NCI-H82 (cell line): ENCODE data around the gene TLE2.

Experiments used
- DNase-seq: peaks from one replicate; lab custom pipeline; 2025; lab: John Stamatoyannopoulos, UW

TLE2 gene

GRCh38 chr19:3029065-3029923 is at the start of gene TLE2:
TSS of gene TLE2 (minus strand) at chr19:3029280. CDS start at chr19:3028904, 376 bp downstream.
- DNase-seq = no peak

GRCh38 chr19:3075605-3076431 is 46.7 kb upstream of the TLE2 start:
- peak; percentile 68 for DNase-seq

- DNase-seq = no peak
Observed at GRCh38 chr19:3073931-3074595, 45.0 kb upstream of the TLE2 start.

GRCh38 chr19:3073159-3073563 is 44.1 kb upstream of the TLE2 start:
- DNase-seq = peak; percentile 97

DNA sequence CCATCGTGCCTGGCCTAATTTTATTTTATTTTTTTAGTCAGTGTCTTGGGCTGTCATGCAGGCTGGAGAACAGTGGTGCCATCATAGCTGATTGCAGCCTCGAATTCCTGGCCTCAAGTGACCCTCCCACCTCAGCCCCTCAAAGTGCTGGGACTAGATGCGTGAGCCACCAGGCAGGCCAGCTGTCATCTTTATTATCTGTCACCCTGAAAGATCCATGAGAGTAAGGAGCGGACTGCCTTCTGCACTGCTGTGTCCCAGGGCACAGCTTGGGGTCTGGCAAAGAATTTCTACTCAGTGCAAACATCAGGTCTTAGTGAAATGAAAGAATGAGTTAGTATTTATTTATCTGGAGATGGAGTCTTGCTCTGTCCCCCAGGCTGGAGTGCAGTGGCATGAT is 42.7 kb upstream of the TLE2 start:
- peak; percentile 90 for DNase-seq

- peak; percentile 82 for DNase-seq
Observed at GRCh38 chr19:3068071-3068470, 39.0 kb upstream of the TLE2 start.

DNA sequence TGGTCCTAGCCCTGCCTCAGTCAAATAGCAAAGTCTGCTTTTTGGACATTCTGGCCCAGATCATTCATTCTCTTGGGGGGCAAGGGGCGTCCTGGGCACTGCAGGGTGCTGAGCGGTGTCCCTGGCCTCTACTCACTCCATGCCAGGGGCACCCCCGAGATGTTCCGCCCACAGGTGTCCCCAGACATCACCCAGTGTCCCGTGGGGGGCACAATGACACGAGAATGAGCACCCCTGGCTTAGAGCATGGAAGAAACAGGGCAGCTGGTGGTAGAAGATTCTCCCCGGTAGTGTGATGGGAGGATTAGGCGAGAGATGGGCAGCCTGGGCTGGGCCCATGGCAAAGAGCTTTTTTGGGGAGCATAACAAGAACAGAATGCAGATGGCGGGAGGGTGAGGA is 38.5 kb upstream of the TLE2 start:
- DNase-seq = no peak

- DNase-seq = no peak
Observed at GRCh38 chr19:3066482-3067049, 37.5 kb upstream of the TLE2 start.

- DNase-seq = peak; percentile 56
Observed at GRCh38 chr19:3065675-3066357, 36.7 kb upstream of the TLE2 start.

- DNase-seq = no peak
Observed at GRCh38 chr19:3064011-3064330, 34.9 kb upstream of the TLE2 start.

DNA sequence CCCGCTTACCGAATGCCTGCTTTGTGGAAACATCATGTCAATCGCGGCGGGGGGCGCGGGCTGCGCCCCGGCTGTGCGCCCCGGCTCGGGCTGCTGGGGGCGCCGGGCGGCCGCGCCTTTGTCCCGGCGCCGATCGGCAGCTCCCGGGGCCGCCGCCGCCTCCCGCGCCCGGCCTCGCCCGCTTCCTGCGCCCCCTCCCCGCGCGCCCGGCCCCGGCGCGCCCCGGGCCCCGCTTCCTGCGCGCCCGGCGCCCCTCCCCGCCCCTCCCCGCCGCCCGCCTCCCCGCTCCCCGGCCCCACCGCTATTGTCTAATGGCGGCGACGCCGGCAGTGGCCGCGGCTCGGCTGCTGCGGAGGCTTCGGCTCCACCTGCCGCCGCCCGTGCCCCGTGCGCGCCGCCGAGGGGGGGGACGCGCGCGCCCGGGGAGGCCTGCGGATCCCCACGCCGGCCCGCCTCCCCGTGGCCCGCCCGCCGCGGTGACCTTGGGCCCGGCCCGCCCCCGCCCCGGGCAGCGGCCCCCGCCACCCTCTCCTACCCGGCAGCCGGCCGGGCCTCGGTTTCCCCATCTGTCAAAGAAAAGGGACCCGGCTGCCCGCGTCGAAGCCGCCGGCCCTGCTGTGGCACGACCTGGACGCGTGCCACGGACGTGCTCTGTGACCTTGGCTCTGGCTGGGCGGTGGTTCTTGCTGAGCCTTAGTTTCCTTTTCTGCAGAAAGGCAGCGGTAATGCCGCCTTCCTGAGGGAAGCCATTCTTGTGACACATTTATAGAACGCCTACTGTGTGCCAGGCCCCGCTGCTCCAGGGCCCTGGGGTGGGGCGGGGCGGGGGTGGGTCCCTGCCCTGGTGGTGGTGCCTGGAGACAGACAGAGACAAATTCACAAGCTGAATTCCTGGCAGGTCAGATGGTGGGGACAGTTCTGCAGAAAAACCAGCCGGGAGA is 33.4 kb upstream of the TLE2 start, which contains the start of gene TLE5:
TLE5 (minus strand) TSS at position 331 of the 941 bp plus-strand sequence; CDS start at position 36, 295 bp downstream.
- DNase-seq = peak; percentile 38

DNA sequence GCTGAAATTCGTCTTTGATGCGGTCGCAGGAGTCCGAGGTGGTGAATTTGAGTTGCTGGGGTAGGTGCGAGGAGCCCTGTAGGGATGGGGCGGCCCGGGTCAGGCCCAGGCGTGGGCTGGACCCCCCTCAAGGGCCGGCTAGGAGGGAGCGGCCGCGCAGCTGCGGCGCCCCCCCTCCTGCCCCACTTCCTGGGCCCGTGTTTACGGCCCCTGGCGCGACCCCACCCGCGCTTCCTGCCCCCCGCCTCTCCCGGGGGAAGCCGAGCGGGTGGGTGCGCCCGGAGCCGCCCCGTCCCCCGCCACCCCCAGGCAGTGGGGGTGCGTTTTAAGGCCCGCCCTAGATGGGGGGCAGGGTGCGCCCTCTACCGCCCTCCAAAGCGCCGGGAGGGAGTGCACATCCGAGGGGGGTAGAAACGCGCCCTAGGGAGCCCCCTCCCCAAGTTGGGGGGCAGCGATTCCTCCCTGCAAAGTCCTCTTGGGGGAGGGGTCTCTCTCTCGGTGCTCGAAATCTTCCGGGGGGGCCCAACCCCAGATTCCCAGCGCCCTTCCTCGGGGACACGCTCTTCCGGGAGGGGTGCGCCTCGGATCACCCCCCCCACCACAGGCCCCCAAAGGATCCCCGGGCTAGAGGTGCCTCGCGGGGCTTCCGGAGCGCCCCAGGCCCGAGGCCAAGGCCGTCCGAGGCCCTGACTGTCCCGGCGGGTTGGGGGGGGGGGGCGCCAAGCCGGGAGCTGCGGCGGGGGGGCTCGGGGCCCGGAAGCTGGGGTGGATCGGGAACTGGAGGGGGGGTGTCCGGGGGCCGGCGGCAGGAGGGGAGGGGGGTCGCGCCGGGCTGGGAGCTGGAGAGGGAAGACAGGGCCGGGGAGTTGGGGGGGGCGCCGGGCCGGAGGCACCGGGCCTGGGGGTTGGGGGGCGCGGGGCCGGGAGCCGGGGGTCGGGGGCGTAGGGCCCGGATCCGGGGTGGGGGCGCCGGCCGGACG is 32.4 kb upstream of the TLE2 start:
- peak; percentile 41 for DNase-seq

DNA sequence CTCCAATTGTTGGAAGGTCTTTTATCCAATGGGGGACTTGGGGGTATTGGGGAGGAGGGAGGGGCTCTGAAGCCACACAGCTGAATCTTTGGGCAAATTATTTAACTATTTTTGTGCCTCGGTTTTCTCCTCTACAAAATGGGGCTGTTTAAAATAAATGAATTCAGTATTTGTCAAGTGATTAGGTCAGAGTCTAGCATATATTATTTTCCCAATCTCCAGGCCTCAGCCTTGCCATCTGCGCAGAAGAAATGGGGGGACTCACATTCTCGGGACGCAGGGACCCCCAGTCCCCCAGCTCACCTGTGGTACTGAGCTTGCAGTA is 31.7 kb upstream of the TLE2 start:
- no peak for DNase-seq

- DNase-seq = no peak
Observed at GRCh38 chr19:3059653-3060052, 30.6 kb upstream of the TLE2 start.

DNA sequence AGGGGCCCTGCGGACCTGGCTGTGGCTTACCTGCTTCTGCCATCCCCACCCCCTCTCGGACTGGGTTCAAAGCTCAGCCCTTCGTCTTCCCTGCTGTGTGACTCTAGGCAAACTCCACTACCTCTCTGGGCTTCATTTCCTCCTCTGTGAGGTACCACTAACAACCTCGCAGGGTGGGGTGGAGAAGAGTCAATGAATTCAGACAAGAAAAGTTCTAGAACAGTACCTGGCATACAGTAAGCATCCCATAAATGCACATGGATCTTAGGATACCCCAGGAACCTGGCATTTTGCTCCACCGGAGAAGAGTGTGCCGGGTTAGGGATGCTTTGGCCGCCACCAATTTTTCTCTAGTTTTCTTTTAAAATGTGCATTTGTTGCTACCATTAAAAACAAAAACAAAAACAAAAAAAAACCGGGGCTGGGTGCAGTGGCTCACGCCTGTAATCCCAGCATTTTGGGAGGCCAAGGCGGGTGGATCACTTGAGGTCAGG is 29.8 kb upstream of the TLE2 start:
- no peak for DNase-seq

- DNase-seq = no peak
Observed at GRCh38 chr19:3058009-3058820, 29.1 kb upstream of the TLE2 start.

DNA sequence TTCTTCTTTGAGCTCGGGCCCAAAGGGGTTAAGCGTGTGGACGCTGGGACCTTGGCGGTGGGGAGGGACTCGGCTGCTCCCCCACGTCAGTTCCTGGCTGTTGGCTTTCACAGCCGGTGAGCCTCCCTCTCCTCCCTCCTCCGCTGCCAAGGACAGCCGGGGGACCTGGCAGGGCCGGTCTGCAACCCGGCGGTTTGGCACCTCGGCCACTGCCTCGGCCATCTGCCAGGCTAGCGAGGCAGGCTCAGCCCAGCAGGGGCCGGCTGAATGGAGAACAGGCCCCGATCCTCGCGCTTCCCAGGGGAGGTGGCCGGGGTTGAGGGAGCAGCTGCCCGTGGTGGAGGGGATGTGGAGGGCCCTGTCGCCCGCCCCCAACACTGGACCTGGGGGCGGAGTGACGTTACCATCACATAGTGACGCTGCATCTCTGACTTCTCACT is 28.2 kb upstream of the TLE2 start:
- peak; percentile 67 for DNase-seq

- peak; percentile 90 for DNase-seq
Observed at GRCh38 chr19:3056417-3057088, 27.5 kb upstream of the TLE2 start.
